A549 (cell line): ENCODE data around the gene NDRG2.

Experiments used
- NFE2L2 ChIP-seq: fragments of 150-350 bp; conservative IDR thresholded peaks from 2 replicates; pipeline ENCODE4 v1.6.1; 2014; ENCODE audit warnings: low read length
- RCOR1 ChIP-seq: fragments of 150-350 bp; IDR thresholded peaks from 2 replicates; pipeline ENCODE4 v1.6.1; 2014; ENCODE audit warnings: antibody characterized with exemption, low read length, low read depth
- ZSCAN20 ChIP-seq: fragments of 250-450 bp; sonication (Bioruptor Pico); IDR thresholded peaks from 2 replicates; pipeline ENCODE4 v1.8.0; 2022; ENCODE audit warnings: mild to moderate bottlenecking, moderate library complexity
- TF ChIP-seq, protein P1 (sequence below): fragments of >200 bp; sonication (Bioruptor Twin); formaldehyde crosslinking; IDR thresholded peaks from 3 replicates; pipeline ENCODE4 v1.5.1; 2016

- TF ChIP-seq, protein P1, sequence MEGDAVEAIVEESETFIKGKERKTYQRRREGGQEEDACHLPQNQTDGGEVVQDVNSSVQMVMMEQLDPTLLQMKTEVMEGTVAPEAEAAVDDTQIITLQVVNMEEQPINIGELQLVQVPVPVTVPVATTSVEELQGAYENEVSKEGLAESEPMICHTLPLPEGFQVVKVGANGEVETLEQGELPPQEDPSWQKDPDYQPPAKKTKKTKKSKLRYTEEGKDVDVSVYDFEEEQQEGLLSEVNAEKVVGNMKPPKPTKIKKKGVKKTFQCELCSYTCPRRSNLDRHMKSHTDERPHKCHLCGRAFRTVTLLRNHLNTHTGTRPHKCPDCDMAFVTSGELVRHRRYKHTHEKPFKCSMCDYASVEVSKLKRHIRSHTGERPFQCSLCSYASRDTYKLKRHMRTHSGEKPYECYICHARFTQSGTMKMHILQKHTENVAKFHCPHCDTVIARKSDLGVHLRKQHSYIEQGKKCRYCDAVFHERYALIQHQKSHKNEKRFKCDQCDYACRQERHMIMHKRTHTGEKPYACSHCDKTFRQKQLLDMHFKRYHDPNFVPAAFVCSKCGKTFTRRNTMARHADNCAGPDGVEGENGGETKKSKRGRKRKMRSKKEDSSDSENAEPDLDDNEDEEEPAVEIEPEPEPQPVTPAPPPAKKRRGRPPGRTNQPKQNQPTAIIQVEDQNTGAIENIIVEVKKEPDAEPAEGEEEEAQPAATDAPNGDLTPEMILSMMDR = no peak
- TF ChIP-seq ZSCAN20 (CRISPR knock-in tag) = no peak
- no peak for TF ChIP-seq NFE2L2
- TF ChIP-seq RCOR1 = no peak
These were observed 34.0 kb upstream of the NDRG2 start for GRCh38 chr14:21058903-21059302.
